Kidney (tissue), 14 donors: Measurements from ENCODE around the gene BCO2. TPM values are rescaled to one million over a fixed set of nuclear protein-coding genes. Genes with fewer than 3 reads are reported as not detected.

Experiments used
- DNase-seq, 5 donors: peaks; one replicate each; pipeline ENCODE4 v3.0.0-alpha.2; 2013 to 2020
- FAIRE-seq: peaks from 2 replicates; lab custom pipeline; 2012; peaks lifted over from hg19 to GRCh38; lab: Jason Lieb, UNC
- H3K27ac ChIP-seq, 2 donors: one replicate each; pipeline ENCODE4 v1.7.0; 2013; ENCODE audit warnings: low read depth in 2 of 2, low read length in 2 of 2, inconsistent platforms in 1 of 2
- H3K27me3 ChIP-seq: one replicate; pipeline ENCODE4 v1.7.1; 2013; ENCODE audit warnings: low read length, inconsistent platforms; ENCODE audit not compliant: control insufficient read depth, insufficient read depth
- H3K36me3 ChIP-seq, 3 donors: one replicate each; pipeline versions ENCODE4 v1.7.0 to v1.7.1; 2013; ENCODE audit warnings: low read length in 3 of 3, control low read depth in 1 of 3, inconsistent platforms in 1 of 3; ENCODE audit not compliant: insufficient read depth in 3 of 3, control insufficient read depth in 2 of 3
- H3K4me1 ChIP-seq, 3 donors: one replicate each; pipeline versions ENCODE4 v1.7.0 to v1.7.1; 2013; ENCODE audit warnings: low read length in 3 of 3, inconsistent platforms in 1 of 3, low read depth in 1 of 3; ENCODE audit not compliant: control insufficient read depth in 2 of 3, insufficient read depth in 2 of 3
- H3K4me3 ChIP-seq, 3 donors: one replicate each; pipeline versions ENCODE4 v1.7.0 to v1.8.1; 2013; ENCODE audit warnings: low read length in 3 of 3, control low read depth in 1 of 3, inconsistent platforms in 1 of 3
- H3K9ac ChIP-seq, 3 donors: one replicate each; pipeline versions ENCODE4 v1.7.0 to v1.7.1; 2013; ENCODE audit warnings: low read length in 3 of 3, control low read depth in 1 of 3, inconsistent platforms in 1 of 3
- H3K9me3 ChIP-seq, 3 donors: one replicate each; pipeline versions ENCODE4 v1.7.0 to v1.7.1; 2013; ENCODE audit warnings: low read length in 3 of 3, control low read depth in 1 of 3, inconsistent platforms in 1 of 3; ENCODE audit not compliant: control insufficient read depth in 2 of 3, insufficient read depth in 1 of 3
- CTCF ChIP-seq: IDR thresholded peaks from 3 replicates; pipeline ENCODE4 v1.5.1; 2012; ENCODE audit warnings: mild to moderate bottlenecking, moderate library complexity, borderline replicate concordance; ENCODE audit not compliant: insufficient read depth; ENCODE audit errors: extremely low read depth
- intact Hi-C: fragments of 100-400 bp; cut with DNase I; formaldehyde crosslinking; loops from one replicate; pipeline ENCODE4 v1.11.1; 2022
- polyA plus RNA-seq: library from polyadenylated mRNA; stranded (reverse); fragments of 350-450 nt; fragmentation: Illumina TruSeq; extraction: RNeasy Lipid Tissue Mini Kit (QIAGEN cat#74804); gene quantifications from one replicate; pipeline ENCODE4 v1.2.3, GENCODE V29; 2014; ENCODE audit warnings: low read depth, low replicate concordance; ENCODE audit not compliant: insufficient read depth
- total RNA-seq: library from RNA; stranded (reverse); fragmentation: NEBNext Ultra II Directional; extraction: Animal tissue kit (Norgen Biotek cat#: 25700); gene quantifications from one replicate; pipeline ENCODE4 v1.2.1, GENCODE V29; 2021
- donor health status: control.
- donor health status: control.
- donor health status: control.
- donor health status: control.
- donor health status: control.
- donor health status: DM: yes; HTN: yes; CAD: no.
- donor health status: Normal renal cell carcinoma (clear cell type).

Gene BCO2
- total and polyA plus RNA-seq, 2 donors from 2014 or later: 6.9 to 9.6 TPM

DNA sequence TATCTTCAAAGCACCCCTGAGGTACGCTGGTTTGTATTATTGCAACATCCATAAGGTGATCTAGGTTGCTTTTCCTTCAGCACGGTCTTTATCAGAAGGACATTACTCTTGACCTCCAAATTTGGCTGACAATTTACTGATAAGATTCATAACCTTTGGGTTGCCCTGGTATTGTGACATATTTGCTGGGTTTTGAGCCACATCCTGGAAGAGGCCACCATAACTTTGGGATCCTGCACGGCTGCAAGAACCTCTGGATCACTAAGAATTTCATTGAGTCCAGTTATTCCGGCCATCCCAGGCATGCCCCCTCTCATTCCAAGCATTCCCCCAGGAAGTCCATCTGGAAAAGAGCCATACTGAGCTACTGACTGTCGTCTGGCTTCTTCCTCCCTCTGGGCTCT is 91.9 kb downstream of the BCO2 start:
- H3K9me3 ChIP-seq: no peaks in the 10 kb centered on the region
- DNase-seq (no peak), FAIRE-seq (no peak)
- H3K36me3 ChIP-seq: no peaks in the 10 kb centered on the region
- no peak overlapping the region for H3K27ac ChIP-seq
- no peaks in the 10 kb centered on the region for H3K27me3 ChIP-seq
- H3K4me1 ChIP-seq: no peaks in the 10 kb centered on the region
- TF ChIP-seq CTCF: no peak
- no peak overlapping the region for H3K4me3 ChIP-seq
- no peak overlapping the region for H3K9ac ChIP-seq
- intact Hi-C loops: no loop called here

GRCh38 chr11:112268406-112268805 is 93.1 kb downstream of the BCO2 start:
- H3K4me3 ChIP-seq: no peak overlapping the region
- no peaks in the 10 kb centered on the region for H3K36me3 ChIP-seq
- H3K9ac ChIP-seq: no peak overlapping the region
- H3K9me3 ChIP-seq: no peaks in the 10 kb centered on the region
- H3K27me3 ChIP-seq: no peaks in the 10 kb centered on the region
- intact Hi-C loops: no loop called here
- no peaks in the 10 kb centered on the region for H3K4me1 ChIP-seq
- FAIRE-seq (no peak), DNase-seq (no peak)
- H3K27ac ChIP-seq: no peak overlapping the region
- no peak for TF ChIP-seq CTCF

Other genes starting within 250 kb of the BCO2 start
- 29.5 TPM for gene DIXDC1, start 238.2 kb upstream of the BCO2 start, total RNA-seq
- 7.3 TPM for gene DIXDC1, start 238.2 kb upstream of the BCO2 start, polyA plus RNA-seq
- 33.1 TPM for gene DLAT, start 150.1 kb upstream of the BCO2 start, total RNA-seq
- gene DLAT, start 150.1 kb upstream of the BCO2 start, polyA plus RNA-seq: 27.5 TPM
- 7.5 TPM for gene PIH1D2, start 101.5 kb upstream of the BCO2 start, total RNA-seq
- 6.6 TPM for gene PIH1D2, start 101.5 kb upstream of the BCO2 start, polyA plus RNA-seq
- 21.5 TPM for gene NKAPD1, start 101.2 kb upstream of the BCO2 start, total RNA-seq
- gene NKAPD1, start 101.2 kb upstream of the BCO2 start, polyA plus RNA-seq: 14.3 TPM
- 51.3 TPM for gene TIMM8B, start 88.8 kb upstream of the BCO2 start, total RNA-seq
- gene TIMM8B, start 88.8 kb upstream of the BCO2 start, polyA plus RNA-seq: 167 TPM
- 111 TPM for gene SDHD, start 88.6 kb upstream of the BCO2 start, total RNA-seq
- 288 TPM for gene SDHD, start 88.6 kb upstream of the BCO2 start, polyA plus RNA-seq
- 25.2 TPM for gene IL18, start 11.4 kb upstream of the BCO2 start, total RNA-seq
- gene IL18, start 11.4 kb upstream of the BCO2 start, polyA plus RNA-seq: 37.4 TPM
- gene TEX12, start 8.1 kb upstream of the BCO2 start, total RNA-seq: not detected
- gene TEX12, start 8.1 kb upstream of the BCO2 start, polyA plus RNA-seq: not detected
- gene PTS, start 50.9 kb downstream of the BCO2 start, total RNA-seq: 40.6 TPM
- gene PTS, start 50.9 kb downstream of the BCO2 start, polyA plus RNA-seq: 76.4 TPM
- gene PLET1, start 85.3 kb downstream of the BCO2 start, total RNA-seq: not detected
- not detected for gene PLET1, start 85.3 kb downstream of the BCO2 start, polyA plus RNA-seq